ENCODE data around the gene USPL1. TPM values are rescaled to one million over a fixed set of nuclear protein-coding genes. Genes with fewer than 3 reads are reported as not detected.

The USPL1 gene
- total RNA-seq, 4 donors from 2014 or later = 14.4 to 28.4 (median 21.8) TPM

GRCh38 chr13:30705680-30706079, 88.0 kb downstream of the USPL1 start:
- H3K4me3 ChIP-seq = no peak overlapping the region
- TF ChIP-seq POLR2AphosphoS5 (IDR thresholded peaks at IDR 0.05) (no peak), CTCF (IDR thresholded peaks at IDR 0.05) (no peak), POLR2A (IDR thresholded peaks at IDR 0.05) (no peak), EP300 (IDR thresholded peaks at IDR 0.05) (no peak)
- no peaks in the 10 kb centered on the region for H3K36me3 ChIP-seq
- H3K4me1 ChIP-seq = no peaks in the 10 kb centered on the region
- no peak for DNase-seq (ENCODE audit: low spot score in 2 of 2)
- H3K27ac ChIP-seq = no peak overlapping the region
- H3K27me3 ChIP-seq = no peaks in the 10 kb centered on the region
- H3K9me3 ChIP-seq = no peaks in the 10 kb centered on the region
- WGBS = 55% methylated on average over 4 of the region's 4 CpGs

GRCh38 chr13:30708541-30708940, 90.8 kb downstream of the USPL1 start:
- no peak for TF ChIP-seq POLR2AphosphoS5 (IDR thresholded peaks at IDR 0.05)
- DNase-seq (ENCODE audit: low spot score in 2 of 2) = no peak
- Histone ChIP-seq H3K4me3 (no peak overlapping the region), H3K9me3 (no peaks in the 10 kb centered on the region), H3K27ac (no peak overlapping the region), H3K4me1 (no peaks in the 10 kb centered on the region), H3K27me3 (no peaks in the 10 kb centered on the region), H3K36me3 (no peaks in the 10 kb centered on the region)
- WGBS = 41% methylated on average over 3 of the region's 3 CpGs

Other genes starting within 250 kb of the USPL1 start
- gene UBE2L5, start 195.4 kb upstream of the USPL1 start, total RNA-seq = under 1 TPM in 2 of 4 donors, not detected in 2; 0.34 to 0.80 TPM
- 100 to 1,000 TPM; 212 to 327 (median 271) TPM for gene HMGB1, start 152.0 kb upstream of the USPL1 start, total RNA-seq
- gene ALOX5AP, start 117.6 kb downstream of the USPL1 start, total RNA-seq = 10 to 100 TPM in 1 of 4 donors, 1 to 10 TPM in 3; 5.1 to 13.2 (median 6.7) TPM